ENCODE data around the gene DEXI. TPM values are rescaled to one million over a fixed set of nuclear protein-coding genes. Genes with fewer than 3 reads are reported as not detected.

The DEXI gene
- total and polyA plus RNA-seq, 2 of the 13 experiments (the other 11 are each of a cell fraction or from before 2014, with no cell fraction given) = 51.5 to 70.4 TPM

GRCh38 chr16:10941127-10941933 is 938 bp downstream of the DEXI start (continued):
- TF ChIP-seq NFIB (CRISPR knock-in tag; IDR thresholded peaks at IDR 0.05; ENCODE audit: borderline replicate concordance) = no peak
- TF ChIP-seq, protein P1, sequence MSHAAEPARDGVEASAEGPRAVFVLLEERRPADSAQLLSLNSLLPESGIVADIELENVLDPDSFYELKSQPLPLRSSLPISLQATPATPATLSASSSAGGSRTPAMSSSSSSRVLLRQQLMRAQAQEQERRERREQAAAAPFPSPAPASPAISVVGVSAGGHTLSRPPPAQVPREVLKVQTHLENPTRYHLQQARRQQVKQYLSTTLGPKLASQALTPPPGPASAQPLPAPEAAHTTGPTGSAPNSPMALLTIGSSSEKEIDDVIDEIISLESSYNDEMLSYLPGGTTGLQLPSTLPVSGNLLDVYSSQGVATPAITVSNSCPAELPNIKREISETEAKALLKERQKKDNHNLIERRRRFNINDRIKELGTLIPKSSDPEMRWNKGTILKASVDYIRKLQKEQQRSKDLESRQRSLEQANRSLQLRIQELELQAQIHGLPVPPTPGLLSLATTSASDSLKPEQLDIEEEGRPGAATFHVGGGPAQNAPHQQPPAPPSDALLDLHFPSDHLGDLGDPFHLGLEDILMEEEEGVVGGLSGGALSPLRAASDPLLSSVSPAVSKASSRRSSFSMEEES (CRISPR knock-in tag; IDR thresholded peaks at IDR 0.05) = no peak
- TF ChIP-seq, protein P2, sequence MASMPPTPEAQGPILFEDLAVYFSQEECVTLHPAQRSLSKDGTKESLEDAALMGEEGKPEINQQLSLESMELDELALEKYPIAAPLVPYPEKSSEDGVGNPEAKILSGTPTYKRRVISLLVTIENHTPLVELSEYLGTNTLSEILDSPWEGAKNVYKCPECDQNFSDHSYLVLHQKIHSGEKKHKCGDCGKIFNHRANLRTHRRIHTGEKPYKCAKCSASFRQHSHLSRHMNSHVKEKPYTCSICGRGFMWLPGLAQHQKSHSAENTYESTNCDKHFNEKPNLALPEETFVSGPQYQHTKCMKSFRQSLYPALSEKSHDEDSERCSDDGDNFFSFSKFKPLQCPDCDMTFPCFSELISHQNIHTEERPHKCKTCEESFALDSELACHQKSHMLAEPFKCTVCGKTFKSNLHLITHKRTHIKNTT (CRISPR knock-in tag; IDR thresholded peaks at IDR 0.05) = no peak
- TF ChIP-seq TAF1 (CRISPR knock-in tag; IDR thresholded peaks at IDR 0.05) = no peak
- TF ChIP-seq ZNF567 (CRISPR knock-in tag; IDR thresholded peaks at IDR 0.05; ENCODE audit: borderline replicate concordance) = 0 out of 2 replicates have a peak, but pooled peaks have one; percentile 38
- no peak for TF ChIP-seq ZNF101 (CRISPR knock-in tag; IDR thresholded peaks at IDR 0.05; ENCODE audit: borderline replicate concordance, low read depth)
- no peak for TF ChIP-seq ZNF503 (CRISPR knock-in tag; IDR thresholded peaks at IDR 0.05)
- TF ChIP-seq ZBTB21 (CRISPR knock-in tag; IDR thresholded peaks at IDR 0.05) = no peak
- TF ChIP-seq MEF2D (CRISPR knock-in tag; IDR thresholded peaks at IDR 0.05) = no peak; the same call in 1 of the 2 replicates
- peak; percentile 53 for TF ChIP-seq HNRNPLL (IDR thresholded peaks at IDR 0.05; ENCODE audit: low read depth, low read length, poor library complexity, severe bottlenecking)
- TF ChIP-seq, protein P3, sequence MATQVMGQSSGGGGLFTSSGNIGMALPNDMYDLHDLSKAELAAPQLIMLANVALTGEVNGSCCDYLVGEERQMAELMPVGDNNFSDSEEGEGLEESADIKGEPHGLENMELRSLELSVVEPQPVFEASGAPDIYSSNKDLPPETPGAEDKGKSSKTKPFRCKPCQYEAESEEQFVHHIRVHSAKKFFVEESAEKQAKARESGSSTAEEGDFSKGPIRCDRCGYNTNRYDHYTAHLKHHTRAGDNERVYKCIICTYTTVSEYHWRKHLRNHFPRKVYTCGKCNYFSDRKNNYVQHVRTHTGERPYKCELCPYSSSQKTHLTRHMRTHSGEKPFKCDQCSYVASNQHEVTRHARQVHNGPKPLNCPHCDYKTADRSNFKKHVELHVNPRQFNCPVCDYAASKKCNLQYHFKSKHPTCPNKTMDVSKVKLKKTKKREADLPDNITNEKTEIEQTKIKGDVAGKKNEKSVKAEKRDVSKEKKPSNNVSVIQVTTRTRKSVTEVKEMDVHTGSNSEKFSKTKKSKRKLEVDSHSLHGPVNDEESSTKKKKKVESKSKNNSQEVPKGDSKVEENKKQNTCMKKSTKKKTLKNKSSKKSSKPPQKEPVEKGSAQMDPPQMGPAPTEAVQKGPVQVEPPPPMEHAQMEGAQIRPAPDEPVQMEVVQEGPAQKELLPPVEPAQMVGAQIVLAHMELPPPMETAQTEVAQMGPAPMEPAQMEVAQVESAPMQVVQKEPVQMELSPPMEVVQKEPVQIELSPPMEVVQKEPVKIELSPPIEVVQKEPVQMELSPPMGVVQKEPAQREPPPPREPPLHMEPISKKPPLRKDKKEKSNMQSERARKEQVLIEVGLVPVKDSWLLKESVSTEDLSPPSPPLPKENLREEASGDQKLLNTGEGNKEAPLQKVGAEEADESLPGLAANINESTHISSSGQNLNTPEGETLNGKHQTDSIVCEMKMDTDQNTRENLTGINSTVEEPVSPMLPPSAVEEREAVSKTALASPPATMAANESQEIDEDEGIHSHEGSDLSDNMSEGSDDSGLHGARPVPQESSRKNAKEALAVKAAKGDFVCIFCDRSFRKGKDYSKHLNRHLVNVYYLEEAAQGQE (IDR thresholded peaks at IDR 0.05; ENCODE audit: borderline replicate concordance in 1 of 2, low read depth in 1 of 2, low read length in 2 of 2) = no peak
- TF ChIP-seq, protein P4, sequence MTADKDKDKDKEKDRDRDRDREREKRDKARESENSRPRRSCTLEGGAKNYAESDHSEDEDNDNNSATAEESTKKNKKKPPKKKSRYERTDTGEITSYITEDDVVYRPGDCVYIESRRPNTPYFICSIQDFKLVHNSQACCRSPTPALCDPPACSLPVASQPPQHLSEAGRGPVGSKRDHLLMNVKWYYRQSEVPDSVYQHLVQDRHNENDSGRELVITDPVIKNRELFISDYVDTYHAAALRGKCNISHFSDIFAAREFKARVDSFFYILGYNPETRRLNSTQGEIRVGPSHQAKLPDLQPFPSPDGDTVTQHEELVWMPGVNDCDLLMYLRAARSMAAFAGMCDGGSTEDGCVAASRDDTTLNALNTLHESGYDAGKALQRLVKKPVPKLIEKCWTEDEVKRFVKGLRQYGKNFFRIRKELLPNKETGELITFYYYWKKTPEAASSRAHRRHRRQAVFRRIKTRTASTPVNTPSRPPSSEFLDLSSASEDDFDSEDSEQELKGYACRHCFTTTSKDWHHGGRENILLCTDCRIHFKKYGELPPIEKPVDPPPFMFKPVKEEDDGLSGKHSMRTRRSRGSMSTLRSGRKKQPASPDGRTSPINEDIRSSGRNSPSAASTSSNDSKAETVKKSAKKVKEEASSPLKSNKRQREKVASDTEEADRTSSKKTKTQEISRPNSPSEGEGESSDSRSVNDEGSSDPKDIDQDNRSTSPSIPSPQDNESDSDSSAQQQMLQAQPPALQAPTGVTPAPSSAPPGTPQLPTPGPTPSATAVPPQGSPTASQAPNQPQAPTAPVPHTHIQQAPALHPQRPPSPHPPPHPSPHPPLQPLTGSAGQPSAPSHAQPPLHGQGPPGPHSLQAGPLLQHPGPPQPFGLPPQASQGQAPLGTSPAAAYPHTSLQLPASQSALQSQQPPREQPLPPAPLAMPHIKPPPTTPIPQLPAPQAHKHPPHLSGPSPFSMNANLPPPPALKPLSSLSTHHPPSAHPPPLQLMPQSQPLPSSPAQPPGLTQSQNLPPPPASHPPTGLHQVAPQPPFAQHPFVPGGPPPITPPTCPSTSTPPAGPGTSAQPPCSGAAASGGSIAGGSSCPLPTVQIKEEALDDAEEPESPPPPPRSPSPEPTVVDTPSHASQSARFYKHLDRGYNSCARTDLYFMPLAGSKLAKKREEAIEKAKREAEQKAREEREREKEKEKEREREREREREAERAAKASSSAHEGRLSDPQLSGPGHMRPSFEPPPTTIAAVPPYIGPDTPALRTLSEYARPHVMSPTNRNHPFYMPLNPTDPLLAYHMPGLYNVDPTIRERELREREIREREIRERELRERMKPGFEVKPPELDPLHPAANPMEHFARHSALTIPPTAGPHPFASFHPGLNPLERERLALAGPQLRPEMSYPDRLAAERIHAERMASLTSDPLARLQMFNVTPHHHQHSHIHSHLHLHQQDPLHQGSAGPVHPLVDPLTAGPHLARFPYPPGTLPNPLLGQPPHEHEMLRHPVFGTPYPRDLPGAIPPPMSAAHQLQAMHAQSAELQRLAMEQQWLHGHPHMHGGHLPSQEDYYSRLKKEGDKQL (CRISPR knock-in tag; IDR thresholded peaks at IDR 0.05; ENCODE audit: low read depth) = no peak
- no peak for TF ChIP-seq RCOR2 (CRISPR knock-in tag; IDR thresholded peaks at IDR 0.05)
- no peak for TF ChIP-seq GABPA (IDR thresholded peaks at IDR 0.05; ENCODE audit: low read depth, low read length)
- no peak for TF ChIP-seq GABPA (CRISPR knock-in tag; IDR thresholded peaks at IDR 0.05; ENCODE audit: low read depth)
